A549 treated with AZD2906 at 1 μM for 4 hours (cell line): Measurements from ENCODE around the gene OR51M1. TPM values are rescaled to one million over a fixed set of nuclear protein-coding genes. Genes with fewer than 3 reads are reported as not detected.

Source experiments
- total RNA-seq: library from RNA; stranded (reverse); fragments of 200-300 nt; extraction: Qiagen RNA extraction; gene quantifications from 5 replicates; pipeline ENCODE4 v1.2.3, GENCODE V29; 2022

The OR51M1 gene
- total RNA-seq = not detected in 5 replicates

DNA sequence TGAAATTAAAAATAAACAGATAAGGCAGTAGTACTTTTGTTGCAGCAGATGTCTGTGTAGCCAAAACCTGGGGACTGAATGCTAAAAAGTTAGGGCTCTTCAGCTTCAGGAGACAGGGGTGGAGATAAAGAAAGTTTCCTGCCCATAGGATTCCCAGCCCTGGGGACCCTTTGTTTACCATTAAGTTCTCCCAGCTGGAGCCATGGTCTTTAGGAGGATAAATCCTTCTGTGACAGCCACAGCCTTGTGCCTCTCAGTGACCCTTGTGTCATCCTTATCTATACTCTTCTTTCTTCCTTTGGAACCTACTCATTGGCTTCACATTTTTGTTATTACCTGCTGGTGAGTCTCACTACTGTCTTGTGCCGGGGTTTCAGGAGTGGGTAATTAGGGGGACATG is at the start of gene OR51M1:
Gene OR51M1, plus strand, starts transcription at position 237 of the 400 bp plus-strand sequence. CDS start 5,587 bp downstream, outside the sequence.

DNA sequence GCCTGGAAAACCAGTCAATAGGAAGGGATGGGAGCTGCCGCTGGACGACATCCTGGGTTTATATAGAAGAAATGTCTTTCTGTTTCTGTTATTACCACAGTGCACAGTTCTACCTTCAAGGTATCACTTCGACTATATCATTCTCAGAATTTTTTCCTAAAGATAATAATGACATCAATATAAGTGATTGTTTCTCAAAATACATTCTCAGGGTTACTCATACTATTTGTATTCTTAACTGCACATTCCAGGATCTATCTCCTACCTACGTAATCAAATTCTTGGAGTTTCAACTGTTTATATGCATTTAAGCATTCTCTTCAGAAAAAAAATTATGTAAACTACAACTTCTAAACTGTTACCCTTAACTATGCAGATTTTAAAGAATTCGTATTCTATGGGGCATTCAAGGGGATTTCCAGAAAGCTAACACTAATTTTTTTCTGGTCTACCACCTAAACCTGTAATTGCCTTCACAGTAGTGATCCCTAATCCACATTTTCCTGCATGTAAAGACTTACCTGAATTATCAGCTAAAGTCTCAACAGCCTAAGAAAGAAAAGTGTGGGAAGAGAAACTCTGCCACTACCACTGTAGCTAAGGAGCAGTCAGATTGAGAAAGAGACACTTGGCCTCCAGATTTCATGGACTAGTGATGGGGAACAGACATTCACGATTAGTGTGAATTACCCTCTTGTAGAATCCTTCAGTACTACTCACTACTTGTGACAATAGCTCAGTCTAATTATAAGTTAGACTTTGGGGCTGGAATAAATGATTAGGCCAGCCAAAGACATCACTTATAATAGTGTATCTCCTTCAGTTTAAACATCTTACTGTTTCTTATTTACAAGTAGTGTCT is 39.9 kb upstream of the OR51M1 start, which contains the start of gene OR51B5:
Gene OR51B5, minus strand, starts transcription at position 51 of the 862 bp plus-strand sequence. Its CDS starts 0 bp downstream, at position 51.

GRCh38 chr11:5351208-5351607 is 32.4 kb upstream of the OR51M1 start, which contains the start of gene OR51B6:
Gene OR51B6 (plus strand): TSS chr11:5351508. CDS start chr11:5351508, 0 bp downstream.

DNA sequence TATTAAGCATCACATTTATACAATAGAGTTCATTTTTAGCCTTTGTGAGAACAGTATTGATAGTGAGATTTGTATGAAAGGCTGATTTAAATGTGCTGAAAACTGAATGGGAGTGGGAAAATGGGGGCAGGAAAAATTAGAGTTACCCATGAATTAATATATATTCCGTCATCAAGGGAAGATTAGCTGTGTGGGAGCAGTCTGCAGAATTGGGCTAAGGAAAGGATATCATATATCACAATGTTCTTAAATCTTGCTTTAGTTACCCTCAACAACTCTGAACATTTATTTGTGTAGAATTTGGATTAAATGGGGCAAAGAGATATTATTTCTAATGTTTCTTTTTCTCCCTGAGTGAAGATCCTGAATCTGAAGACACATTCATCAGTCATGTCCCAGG is 38.2 kb downstream of the OR51M1 start, which contains the start of gene OR51Q1:
Gene OR51Q1, plus strand, starts transcription at position 301 of the 400 bp plus-strand sequence. Its CDS starts 90 bp downstream, at position 391.

DNA sequence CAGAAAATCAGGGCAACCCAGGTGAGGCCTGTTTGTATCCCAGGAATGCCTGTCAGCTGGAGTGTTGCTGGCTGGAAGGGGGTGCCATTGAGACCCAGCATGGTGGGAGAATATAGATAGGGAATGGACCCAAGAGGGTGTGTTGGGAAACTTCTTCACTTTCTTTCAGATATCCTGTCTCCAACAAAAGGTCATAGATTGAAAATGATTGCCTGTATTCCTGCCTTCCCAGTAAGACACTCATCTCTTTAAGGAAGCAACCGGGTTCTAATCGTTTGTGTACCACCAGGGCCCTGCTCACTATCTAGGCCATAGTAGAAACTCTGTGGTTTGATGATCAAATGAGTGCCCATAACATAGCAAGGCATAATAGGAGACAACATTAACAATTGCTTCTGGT is 57.8 kb downstream of the OR51M1 start, which contains the start of gene OR51I1:
Gene OR51I1, minus strand, starts transcription at position 101 of the 400 bp plus-strand sequence. Its CDS starts 0 bp downstream, at position 101.

Other genes with a start within 250 kb of the OR51M1 start
- gene OR52A5, start 245.5 kb upstream of the OR51M1 start, total RNA-seq = not detected in 5 replicates
- not detected in 5 replicates for gene OR52A1, start 229.1 kb upstream of the OR51M1 start, total RNA-seq
- gene OR51V1, start 183.1 kb upstream of the OR51M1 start, total RNA-seq = not detected in 5 replicates
- 0.24 TPM in 1 of 5 replicates, not detected in the others for gene HBB, start 156.7 kb upstream of the OR51M1 start, total RNA-seq
- gene HBD, start 149.3 kb upstream of the OR51M1 start, total RNA-seq = not detected in 5 replicates
- gene HBG1, start 134.0 kb upstream of the OR51M1 start, total RNA-seq = not detected in 5 replicates
- gene HBG2, start 129.0 kb upstream of the OR51M1 start, total RNA-seq = not detected in 5 replicates
- gene HBE1, start 113.9 kb upstream of the OR51M1 start, total RNA-seq = 0.10 to 0.19 TPM (median 0.17 TPM) in 3 of 5 replicates, not detected in the others
- gene OR51B4, start 81.9 kb upstream of the OR51M1 start, total RNA-seq = not detected in 5 replicates
- not detected in 5 replicates for gene OR51B2, start 59.5 kb upstream of the OR51M1 start, total RNA-seq
- not detected in 5 replicates for gene OR51B5, start 40.3 kb upstream of the OR51M1 start, total RNA-seq
- gene OR51B6, start 32.3 kb upstream of the OR51M1 start, total RNA-seq = not detected in 5 replicates
- not detected in 5 replicates for gene OR51Q1, start 38.3 kb downstream of the OR51M1 start, total RNA-seq
- not detected in 5 replicates for gene OR51I1, start 57.7 kb downstream of the OR51M1 start, total RNA-seq
- not detected in 5 replicates for gene OR51I2, start 65.5 kb downstream of the OR51M1 start, total RNA-seq
- gene OR52D1, start 104.9 kb downstream of the OR51M1 start, total RNA-seq = not detected in 5 replicates
- not detected in 5 replicates for gene UBQLN3, start 126.1 kb downstream of the OR51M1 start, total RNA-seq
- 0.02 TPM in 1 of 5 replicates, not detected in the others for gene UBQLNL, start 132.9 kb downstream of the OR51M1 start, total RNA-seq
- not detected in 5 replicates for gene OR52H1, start 164.7 kb downstream of the OR51M1 start, total RNA-seq
- not detected in 5 replicates for gene OR52B6, start 197.1 kb downstream of the OR51M1 start, total RNA-seq
- gene TRIM6, start 212.8 kb downstream of the OR51M1 start, total RNA-seq = 6.9 to 8.3 TPM (median 7.6 TPM) in 5 replicates
- gene TRIM34, start 241.2 kb downstream of the OR51M1 start, total RNA-seq = 2.3 to 3.6 TPM (median 2.9 TPM) in 5 replicates